Measurements from ENCODE around the gene DPH6. TPM values are rescaled to one million over a fixed set of nuclear protein-coding genes. Genes with fewer than 3 reads are reported as not detected.

DPH6 gene
- total RNA-seq, 4 donors from 2014 or later, result 7.7 to 12.9 (median 8.5) TPM

- no peaks in the 10 kb centered on the region for H3K27me3 ChIP-seq
- intact Hi-C loops (cut with DNase I), result no loop called here
- TF ChIP-seq POLR2AphosphoS5 (IDR thresholded peaks at IDR 0.05) (no peak), POLR2A (IDR thresholded peaks at IDR 0.05; ENCODE audit: low read depth) (no peak), EP300 (IDR thresholded peaks at IDR 0.05) (no peak)
- TF ChIP-seq, protein P1, sequence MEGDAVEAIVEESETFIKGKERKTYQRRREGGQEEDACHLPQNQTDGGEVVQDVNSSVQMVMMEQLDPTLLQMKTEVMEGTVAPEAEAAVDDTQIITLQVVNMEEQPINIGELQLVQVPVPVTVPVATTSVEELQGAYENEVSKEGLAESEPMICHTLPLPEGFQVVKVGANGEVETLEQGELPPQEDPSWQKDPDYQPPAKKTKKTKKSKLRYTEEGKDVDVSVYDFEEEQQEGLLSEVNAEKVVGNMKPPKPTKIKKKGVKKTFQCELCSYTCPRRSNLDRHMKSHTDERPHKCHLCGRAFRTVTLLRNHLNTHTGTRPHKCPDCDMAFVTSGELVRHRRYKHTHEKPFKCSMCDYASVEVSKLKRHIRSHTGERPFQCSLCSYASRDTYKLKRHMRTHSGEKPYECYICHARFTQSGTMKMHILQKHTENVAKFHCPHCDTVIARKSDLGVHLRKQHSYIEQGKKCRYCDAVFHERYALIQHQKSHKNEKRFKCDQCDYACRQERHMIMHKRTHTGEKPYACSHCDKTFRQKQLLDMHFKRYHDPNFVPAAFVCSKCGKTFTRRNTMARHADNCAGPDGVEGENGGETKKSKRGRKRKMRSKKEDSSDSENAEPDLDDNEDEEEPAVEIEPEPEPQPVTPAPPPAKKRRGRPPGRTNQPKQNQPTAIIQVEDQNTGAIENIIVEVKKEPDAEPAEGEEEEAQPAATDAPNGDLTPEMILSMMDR (IDR thresholded peaks at IDR 0.05), result no peak
- no peaks in the 10 kb centered on the region for H3K4me1 ChIP-seq
- no peak for DNase-seq (ENCODE audit: extremely low spot score)
- no peaks in the 10 kb centered on the region for H3K9me3 ChIP-seq
- H3K36me3 ChIP-seq, result no peaks in the 10 kb centered on the region
- no peak overlapping the region for H3K4me3 ChIP-seq
- H3K27ac ChIP-seq (replicated peaks in 1 of 4), result no peak overlapping the region
- 71% methylated on average over 4 of the region's 4 CpGs for WGBS
These were observed 85.3 kb downstream of the DPH6 start for GRCh38 chr15:35460616-35461015.

- no peaks in the 10 kb centered on the region for H3K9me3 ChIP-seq
- intact Hi-C loops (cut with DNase I), result no loop called here
- H3K27ac ChIP-seq (replicated peaks in 1 of 4), result no peak overlapping the region
- TF ChIP-seq, protein P1 (IDR thresholded peaks at IDR 0.05), result no peak
- no peak for TF ChIP-seq EP300 (IDR thresholded peaks at IDR 0.05)
- TF ChIP-seq POLR2AphosphoS5 (IDR thresholded peaks at IDR 0.05), result no peak
- no peak for DNase-seq (ENCODE audit: extremely low spot score)
- H3K4me3 ChIP-seq, result no peak overlapping the region
- no peaks in the 10 kb centered on the region for H3K36me3 ChIP-seq
- H3K27me3 ChIP-seq, result no peaks in the 10 kb centered on the region
- H3K4me1 ChIP-seq, result no peaks in the 10 kb centered on the region
- 96% methylated on average over 7 of the region's 7 CpGs for WGBS
These were observed 87.6 kb downstream of the DPH6 start for GRCh38 chr15:35458176-35458856.

GRCh38 chr15:35455201-35455600 lies 90.8 kb downstream of the DPH6 start:
- H3K4me3 ChIP-seq, result no peak overlapping the region
- no peaks in the 10 kb centered on the region for H3K4me1 ChIP-seq
- H3K36me3 ChIP-seq, result no peaks in the 10 kb centered on the region
- no peaks in the 10 kb centered on the region for H3K9me3 ChIP-seq
- no peak overlapping the region for H3K27ac ChIP-seq (replicated peaks in 1 of 4)
- H3K27me3 ChIP-seq, result no peaks in the 10 kb centered on the region
- TF ChIP-seq POLR2AphosphoS5 (IDR thresholded peaks at IDR 0.05) (no peak), POLR2A (IDR thresholded peaks at IDR 0.05; ENCODE audit: low read depth) (no peak), EP300 (IDR thresholded peaks at IDR 0.05) (no peak)
- TF ChIP-seq, protein P1 (IDR thresholded peaks at IDR 0.05), result no peak
- intact Hi-C loops (cut with DNase I), result no loop called here
- DNase-seq (ENCODE audit: extremely low spot score), result no peak

DNA sequence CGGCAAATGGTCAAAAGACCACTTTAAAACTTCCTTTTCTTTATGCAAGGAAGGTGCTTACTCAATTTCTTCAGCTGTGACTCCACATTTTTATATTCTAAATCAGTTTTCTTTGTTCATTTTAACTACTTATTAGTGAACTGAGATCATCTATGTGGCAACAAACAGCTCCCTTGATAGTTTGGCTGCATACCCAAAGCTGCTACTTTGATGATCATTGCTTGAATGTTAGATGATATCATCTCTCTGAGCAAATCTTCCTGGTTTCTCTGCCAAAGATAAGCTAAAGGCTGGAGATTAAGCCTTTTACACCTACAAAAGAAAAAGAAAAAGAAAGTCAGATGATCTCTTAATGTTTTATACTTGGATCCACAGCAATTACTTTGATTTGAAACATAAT lies 95.5 kb downstream of the DPH6 start:
- Histone ChIP-seq H3K36me3 (peaks cover 0 to 9% (median 4%) of the 10 kb centered on the region in 4 donors), H3K4me1 (no peaks in the 10 kb centered on the region), H3K4me3 (no peak overlapping the region), H3K9me3 (no peaks in the 10 kb centered on the region), H3K27ac (replicated peaks in 1 of 4) (no peak overlapping the region), H3K27me3 (no peaks in the 10 kb centered on the region)
- DNase-seq (ENCODE audit: extremely low spot score), result no peak
- no peak for TF ChIP-seq POLR2AphosphoS5 (IDR thresholded peaks at IDR 0.05)
- no peak for TF ChIP-seq POLR2A (IDR thresholded peaks at IDR 0.05; ENCODE audit: low read depth)
- TF ChIP-seq, protein P1 (IDR thresholded peaks at IDR 0.05), result no peak
- no peak for TF ChIP-seq EP300 (IDR thresholded peaks at IDR 0.05)
- intact Hi-C loops (cut with DNase I), result no loop called here
- WGBS, result 86% methylated on average over 1 of the region's 1 CpG

DNA sequence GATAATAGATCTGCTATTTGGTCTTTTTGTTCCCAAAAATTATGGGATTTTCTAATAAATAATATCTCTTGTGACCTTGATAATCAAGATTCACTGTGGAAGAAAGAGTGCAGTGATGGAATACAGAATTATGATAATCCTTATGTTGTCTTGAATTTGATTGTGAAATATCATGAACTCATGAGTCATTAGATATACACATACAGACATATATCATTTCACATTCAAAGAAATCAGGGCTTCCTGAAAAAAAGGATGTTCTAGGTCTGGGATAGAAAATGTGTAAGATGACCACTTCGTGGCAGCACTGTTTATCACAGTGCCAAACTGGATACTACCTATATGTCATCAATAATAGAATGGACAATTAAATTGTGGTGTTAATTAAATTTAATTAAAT lies 97.7 kb downstream of the DPH6 start:
- Histone ChIP-seq H3K36me3 (peaks cover 0 to 9% (median 4%) of the 10 kb centered on the region in 4 donors), H3K27me3 (no peaks in the 10 kb centered on the region), H3K4me1 (peaks cover 0 to 3% (median 2%) of the 10 kb centered on the region in 4 donors), H3K27ac (replicated peaks in 1 of 4) (no peak overlapping the region), H3K4me3 (no peak overlapping the region), H3K9me3 (no peaks in the 10 kb centered on the region)
- TF ChIP-seq POLR2A (IDR thresholded peaks at IDR 0.05; ENCODE audit: low read depth) (no peak), POLR2AphosphoS5 (IDR thresholded peaks at IDR 0.05) (no peak), EP300 (IDR thresholded peaks at IDR 0.05) (no peak)
- TF ChIP-seq, protein P1 (IDR thresholded peaks at IDR 0.05), result no peak
- intact Hi-C loops (cut with DNase I), result no loop called here
- no peak for DNase-seq (ENCODE audit: extremely low spot score)
- WGBS, result 90% methylated on average over 1 of the region's 1 CpG

All from esophagus muscularis mucosa (tissue), 4 donors.